IPS-15b (cell line): Measurements from ENCODE around the gene SH2D4B.

Experiments
- H3K27me3 ChIP-seq: one replicate; pipeline ENCODE4 v1.6.1; 2013; ENCODE audit warnings: low read length; ENCODE audit not compliant: control insufficient read depth, insufficient read depth
- H3K36me3 ChIP-seq: one replicate; pipeline ENCODE4 v1.6.1; 2013; ENCODE audit warnings: low read length; ENCODE audit not compliant: control insufficient read depth, insufficient read depth
- H3K4me1 ChIP-seq: one replicate; pipeline ENCODE4 v1.6.1; 2013; ENCODE audit warnings: mild to moderate bottlenecking, low read length; ENCODE audit not compliant: control insufficient read depth, insufficient read depth
- H3K4me3 ChIP-seq: one replicate; pipeline ENCODE4 v1.5.1; 2013; ENCODE audit warnings: low read depth, low read length
- H3K9ac ChIP-seq: one replicate; pipeline ENCODE4 v1.6.1; 2013; ENCODE audit warnings: low read depth, mild to moderate bottlenecking, low read length
- H3K9me3 ChIP-seq: one replicate; pipeline ENCODE4 v1.6.1; 2013; ENCODE audit warnings: mild to moderate bottlenecking, low read length; ENCODE audit not compliant: control insufficient read depth, insufficient read depth

The SH2D4B gene

GRCh38 chr10:80569131-80569895, 31.6 kb downstream of the SH2D4B start:
- no peaks in the 10 kb centered on the region for H3K36me3 ChIP-seq
- no peak overlapping the region for H3K9ac ChIP-seq
- H3K27me3 ChIP-seq: no peaks in the 10 kb centered on the region
- no peaks in the 10 kb centered on the region for H3K9me3 ChIP-seq
- no peak overlapping the region for H3K4me3 ChIP-seq
- no peaks in the 10 kb centered on the region for H3K4me1 ChIP-seq

GRCh38 chr10:80571352-80571751, 33.6 kb downstream of the SH2D4B start:
- H3K9me3 ChIP-seq: no peaks in the 10 kb centered on the region
- H3K4me3 ChIP-seq: no peak overlapping the region
- no peaks in the 10 kb centered on the region for H3K4me1 ChIP-seq
- no peaks in the 10 kb centered on the region for H3K36me3 ChIP-seq
- no peaks in the 10 kb centered on the region for H3K27me3 ChIP-seq
- H3K9ac ChIP-seq: no peak overlapping the region

- Histone ChIP-seq H3K4me3 (no peak overlapping the region), H3K36me3 (no peaks in the 10 kb centered on the region), H3K4me1 (no peaks in the 10 kb centered on the region)
Measured at GRCh38 chr10:80579181-80579763, 41.6 kb downstream of the SH2D4B start.

GRCh38 chr10:80579849-80580637, 42.3 kb downstream of the SH2D4B start:
- no peak overlapping the region for H3K9ac ChIP-seq
- H3K36me3 ChIP-seq: no peaks in the 10 kb centered on the region
- no peaks in the 10 kb centered on the region for H3K27me3 ChIP-seq
- H3K4me3 ChIP-seq: no peak overlapping the region
- H3K9me3 ChIP-seq: no peaks in the 10 kb centered on the region
- no peaks in the 10 kb centered on the region for H3K4me1 ChIP-seq

More at GRCh38 chr10:80579181-80579763, 41.6 kb downstream of the SH2D4B start:
- no peaks in the 10 kb centered on the region for H3K9me3 ChIP-seq
- no peaks in the 10 kb centered on the region for H3K27me3 ChIP-seq
- no peak overlapping the region for H3K9ac ChIP-seq

GRCh38 chr10:80580638-80581468, 43.2 kb downstream of the SH2D4B start:
- no peaks in the 10 kb centered on the region for H3K27me3 ChIP-seq
- no peak overlapping the region for H3K4me3 ChIP-seq
- H3K36me3 ChIP-seq: no peaks in the 10 kb centered on the region
- H3K9ac ChIP-seq: no peak overlapping the region
- H3K4me1 ChIP-seq: no peaks in the 10 kb centered on the region
- H3K9me3 ChIP-seq: no peaks in the 10 kb centered on the region

GRCh38 chr10:80581469-80581835, 43.8 kb downstream of the SH2D4B start:
- H3K9ac ChIP-seq: no peak overlapping the region
- no peak overlapping the region for H3K4me3 ChIP-seq
- H3K9me3 ChIP-seq: no peaks in the 10 kb centered on the region
- H3K36me3 ChIP-seq: no peaks in the 10 kb centered on the region
- H3K4me1 ChIP-seq: no peaks in the 10 kb centered on the region
- H3K27me3 ChIP-seq: no peaks in the 10 kb centered on the region

GRCh38 chr10:80582286-80582960, 44.7 kb downstream of the SH2D4B start:
- Histone ChIP-seq H3K9ac (no peak overlapping the region), H3K36me3 (no peaks in the 10 kb centered on the region), H3K9me3 (no peaks in the 10 kb centered on the region), H3K4me3 (no peak overlapping the region), H3K4me1 (no peaks in the 10 kb centered on the region), H3K27me3 (no peaks in the 10 kb centered on the region)

- Histone ChIP-seq H3K9me3 (no peaks in the 10 kb centered on the region), H3K4me1 (no peaks in the 10 kb centered on the region), H3K9ac (no peak overlapping the region), H3K36me3 (no peaks in the 10 kb centered on the region), H3K27me3 (no peaks in the 10 kb centered on the region), H3K4me3 (no peak overlapping the region)
Measured at GRCh38 chr10:80583685-80584084, 46.0 kb downstream of the SH2D4B start.

- Histone ChIP-seq H3K36me3 (no peaks in the 10 kb centered on the region), H3K27me3 (no peaks in the 10 kb centered on the region), H3K9ac (no peak overlapping the region), H3K4me1 (no peaks in the 10 kb centered on the region), H3K9me3 (no peaks in the 10 kb centered on the region), H3K4me3 (no peak overlapping the region)
Measured at GRCh38 chr10:80585812-80586211, 48.1 kb downstream of the SH2D4B start.

- H3K27me3 ChIP-seq: no peaks in the 10 kb centered on the region
- H3K4me3 ChIP-seq: no peak overlapping the region
- H3K36me3 ChIP-seq: no peaks in the 10 kb centered on the region
Measured at GRCh38 chr10:80588546-80588945, 50.8 kb downstream of the SH2D4B start.

More at GRCh38 chr10:80588546-80588945, 50.8 kb downstream of the SH2D4B start:
- no peaks in the 10 kb centered on the region for H3K9me3 ChIP-seq
- no peaks in the 10 kb centered on the region for H3K4me1 ChIP-seq
- H3K9ac ChIP-seq: no peak overlapping the region
